ENCODE measurements around the gene TIMM44. TPM values are rescaled to one million over a fixed set of nuclear protein-coding genes. Genes with fewer than 3 reads are reported as not detected.
A peak's percentile ranks its signal among the peaks of the same experiment; 100 is the strongest.
"Not testable (repeated sequence)": the region's sequence is repeated elsewhere in the genome, so short reads cannot be mapped to it uniquely, and the experiment has no call there.

Gene TIMM44
- total RNA-seq, 2 donors from 2014 or later = 47.3 to 83.4 TPM

- Histone ChIP-seq H3K36me3 (peaks cover 12 to 49% of the 10 kb centered on the region in 2 donors), H3K27me3 (replicated peaks; ENCODE audit: insufficient read depth) (no peaks in the 10 kb centered on the region), H3K4me3 (no peak overlapping the region), H3K4me1 (replicated peaks) (peaks cover 17% of the 10 kb centered on the region), H3K9me3 (no peaks in the 10 kb centered on the region), H3K27ac (no peak overlapping the region)
- no peak for DNase-seq (ENCODE audit: low spot score)
- intact Hi-C loops (cut with DNase I) = no loop called here
- 92% methylated on average over 32 of the region's 32 CpGs for WGBS
- TF ChIP-seq, protein P1, sequence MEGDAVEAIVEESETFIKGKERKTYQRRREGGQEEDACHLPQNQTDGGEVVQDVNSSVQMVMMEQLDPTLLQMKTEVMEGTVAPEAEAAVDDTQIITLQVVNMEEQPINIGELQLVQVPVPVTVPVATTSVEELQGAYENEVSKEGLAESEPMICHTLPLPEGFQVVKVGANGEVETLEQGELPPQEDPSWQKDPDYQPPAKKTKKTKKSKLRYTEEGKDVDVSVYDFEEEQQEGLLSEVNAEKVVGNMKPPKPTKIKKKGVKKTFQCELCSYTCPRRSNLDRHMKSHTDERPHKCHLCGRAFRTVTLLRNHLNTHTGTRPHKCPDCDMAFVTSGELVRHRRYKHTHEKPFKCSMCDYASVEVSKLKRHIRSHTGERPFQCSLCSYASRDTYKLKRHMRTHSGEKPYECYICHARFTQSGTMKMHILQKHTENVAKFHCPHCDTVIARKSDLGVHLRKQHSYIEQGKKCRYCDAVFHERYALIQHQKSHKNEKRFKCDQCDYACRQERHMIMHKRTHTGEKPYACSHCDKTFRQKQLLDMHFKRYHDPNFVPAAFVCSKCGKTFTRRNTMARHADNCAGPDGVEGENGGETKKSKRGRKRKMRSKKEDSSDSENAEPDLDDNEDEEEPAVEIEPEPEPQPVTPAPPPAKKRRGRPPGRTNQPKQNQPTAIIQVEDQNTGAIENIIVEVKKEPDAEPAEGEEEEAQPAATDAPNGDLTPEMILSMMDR (IDR thresholded peaks at IDR 0.05) = no peak
- TF ChIP-seq POLR2AphosphoS5 (IDR thresholded peaks at IDR 0.05) (no peak), POLR2A (IDR thresholded peaks at IDR 0.05) (no peak)
These were observed 11.1 kb downstream of the TIMM44 start for GRCh38 chr19:7932276-7932929.

- Histone ChIP-seq H3K36me3 (peaks cover 12 to 39% of the 10 kb centered on the region in 2 donors), H3K27ac (peak overlapping the region; percentile 90 to 92), H3K9me3 (no peaks in the 10 kb centered on the region), H3K4me3 (no peak overlapping the region), H3K27me3 (replicated peaks; ENCODE audit: insufficient read depth) (no peaks in the 10 kb centered on the region), H3K4me1 (replicated peaks) (peaks cover 17% of the 10 kb centered on the region)
- no peak for DNase-seq (ENCODE audit: low spot score)
- WGBS = 88% methylated on average over 36 of the region's 36 CpGs
- intact Hi-C loops (cut with DNase I) = no loop called here
- TF ChIP-seq POLR2A (IDR thresholded peaks at IDR 0.05) = no peak
- TF ChIP-seq, protein P1 (IDR thresholded peaks at IDR 0.05) = no peak
- TF ChIP-seq POLR2AphosphoS5 (IDR thresholded peaks at IDR 0.05) = no peak
These were observed 12.0 kb downstream of the TIMM44 start for GRCh38 chr19:7931221-7932061.

- 78% methylated on average over 7 of the region's 7 CpGs for WGBS
These were observed 12.7 kb downstream of the TIMM44 start for GRCh38 chr19:7930765-7931164.

DNA sequence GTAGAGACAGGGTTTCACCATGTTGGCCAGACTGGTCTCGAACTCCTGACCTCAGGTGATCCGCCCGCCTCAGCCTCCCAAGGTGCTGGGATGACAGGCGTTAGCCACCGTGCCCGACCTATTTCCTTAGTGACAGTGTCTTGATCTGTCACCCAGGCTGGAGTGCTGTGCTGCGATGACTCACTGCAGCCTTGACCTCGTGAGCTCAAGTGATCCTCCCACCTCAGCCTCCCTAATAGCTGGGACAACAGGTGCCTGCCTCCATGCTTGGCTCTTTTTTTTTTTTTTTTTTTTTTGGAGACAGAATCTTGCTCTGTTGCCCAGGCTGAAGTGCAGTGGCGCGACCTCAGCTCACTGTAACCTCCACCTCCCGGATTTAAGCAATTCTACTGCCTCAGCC lies 13.4 kb downstream of the TIMM44 start:
- intact Hi-C loops (cut with DNase I); DNase-seq (ENCODE audit: low spot score); H3K9me3 ChIP-seq; H3K27me3 ChIP-seq (replicated peaks; ENCODE audit: insufficient read depth); H3K4me3 ChIP-seq: not testable (repeated sequence)
- WGBS = 78% methylated on average over 11 of the region's 11 CpGs
- H3K36me3 ChIP-seq = peaks cover 12 to 35% of the 10 kb centered on the region in 2 donors
- peak overlapping the region; percentile 90 to 92 for H3K27ac ChIP-seq
- H3K4me1 ChIP-seq (replicated peaks) = peaks cover 17% of the 10 kb centered on the region

More at GRCh38 chr19:7930765-7931164, 12.7 kb downstream of the TIMM44 start:
- no peak for DNase-seq (ENCODE audit: low spot score)
- peaks cover 12 to 35% of the 10 kb centered on the region in 2 donors for H3K36me3 ChIP-seq
- peak overlapping the region; percentile 90 to 92 for H3K27ac ChIP-seq
- H3K27me3 ChIP-seq (replicated peaks; ENCODE audit: insufficient read depth) = no peaks in the 10 kb centered on the region
- intact Hi-C loops (cut with DNase I) = no loop called here
- H3K4me1 ChIP-seq (replicated peaks) = peaks cover 17% of the 10 kb centered on the region
- no peaks in the 10 kb centered on the region for H3K9me3 ChIP-seq
- no peak overlapping the region for H3K4me3 ChIP-seq
- TF ChIP-seq, protein P1 (IDR thresholded peaks at IDR 0.05) = no peak
- no peak for TF ChIP-seq POLR2A (IDR thresholded peaks at IDR 0.05)
- TF ChIP-seq POLR2AphosphoS5 (IDR thresholded peaks at IDR 0.05) = no peak
